G401 (cell line): Measurements from ENCODE around the gene CWF19L1. TPM values are rescaled to one million over a fixed set of nuclear protein-coding genes. Genes with fewer than 3 reads are reported as not detected.

Experiments used
- DNase-seq: peaks from one replicate; pipeline ENCODE4 v3.0.0-alpha.2; 2015; ENCODE audit warnings: low spot score
- in situ Hi-C: cut with HindIII; loops from 2 replicates; pipeline ENCODE4 v1.10.0; 2016; ENCODE audit warnings: low sequenced_read_pairs, mixed read lengths
- total RNA-seq: library from RNA; depleted of rRNA; stranded (reverse); fragments of >200 nt; shearing (Covaris generic); gene quantifications from 2 replicates; pipeline ENCODE4 v1.2.3, GENCODE V29; 2014; rRNA removed

Gene CWF19L1
- total RNA-seq, 1 experiment from 2014 or later, result 46.6 TPM

DNA sequence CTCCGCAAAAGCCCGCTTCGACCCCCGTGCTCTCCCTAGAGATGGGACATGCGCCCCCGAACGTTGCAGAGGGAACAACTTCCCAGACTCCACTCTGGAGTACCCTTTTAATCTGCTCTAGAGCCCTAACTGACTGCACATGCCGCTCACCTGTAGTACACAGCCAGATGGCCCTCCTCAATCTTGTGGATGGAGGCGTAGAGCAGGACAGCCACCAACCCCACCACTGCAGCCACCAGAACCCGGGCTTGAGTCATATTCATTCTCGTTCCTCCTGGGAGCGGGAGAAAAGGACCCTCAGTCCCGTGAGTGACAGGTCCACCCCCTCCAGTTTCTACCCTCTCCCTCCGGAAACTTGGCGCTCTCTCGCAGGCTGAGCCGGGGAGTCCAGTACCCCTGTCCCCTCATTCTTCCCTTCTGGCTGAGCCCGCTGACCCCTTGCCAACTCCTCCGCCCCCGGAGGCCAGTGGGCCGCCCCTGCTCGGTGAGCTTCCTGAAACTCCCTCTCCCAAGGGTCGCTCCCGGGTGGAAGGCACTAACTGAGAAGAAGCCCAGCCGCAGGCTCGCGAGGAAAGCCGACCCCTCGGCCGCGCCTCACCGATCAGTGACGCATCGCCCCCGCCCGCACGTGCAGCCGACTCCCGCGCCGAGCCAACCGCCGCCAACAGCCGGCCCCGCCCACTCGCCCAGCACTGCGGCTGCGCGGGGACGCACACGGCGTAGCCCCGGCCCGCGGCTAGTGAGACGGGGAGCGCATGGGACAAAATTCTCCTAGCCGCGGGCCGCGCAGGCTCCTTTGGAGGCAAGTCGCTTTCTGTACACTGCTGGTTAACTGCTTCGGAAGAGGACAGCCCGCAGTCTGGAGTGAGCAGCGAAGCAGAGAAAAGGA is 81.8 kb downstream of the CWF19L1 start, which contains the start of gene ERLIN1:
ERLIN1 (minus strand) TSS at position 666 of the 889 bp plus-strand sequence; CDS start at position 263, 403 bp downstream.
- peak; percentile 90 for DNase-seq

DNA sequence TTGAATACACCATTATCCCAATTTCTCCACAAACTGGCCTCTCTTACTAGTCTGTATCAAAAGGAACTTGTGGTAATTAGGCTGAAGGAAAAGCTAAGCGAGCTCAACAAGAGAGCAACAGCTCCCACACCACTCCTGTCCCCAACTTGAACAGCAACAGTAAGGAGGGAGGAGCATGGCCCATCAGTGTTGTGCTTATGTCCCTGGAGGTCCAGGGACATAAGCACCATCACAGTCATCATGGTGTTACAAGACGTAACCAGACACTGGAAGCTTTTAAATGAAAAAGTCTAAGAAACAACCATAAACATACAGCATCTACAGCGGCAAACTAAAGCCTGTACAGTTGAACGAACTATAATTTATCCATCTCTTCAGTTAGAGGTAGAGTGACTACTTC is 82.6 kb downstream of the CWF19L1 start:
- peak; percentile 23 for DNase-seq
- in situ Hi-C loops, result no loop called here

More for the DNA sequence above, 81.8 kb downstream of the CWF19L1 start, which contains the start of gene ERLIN1:
- in situ Hi-C loops, result no loop called here

DNA sequence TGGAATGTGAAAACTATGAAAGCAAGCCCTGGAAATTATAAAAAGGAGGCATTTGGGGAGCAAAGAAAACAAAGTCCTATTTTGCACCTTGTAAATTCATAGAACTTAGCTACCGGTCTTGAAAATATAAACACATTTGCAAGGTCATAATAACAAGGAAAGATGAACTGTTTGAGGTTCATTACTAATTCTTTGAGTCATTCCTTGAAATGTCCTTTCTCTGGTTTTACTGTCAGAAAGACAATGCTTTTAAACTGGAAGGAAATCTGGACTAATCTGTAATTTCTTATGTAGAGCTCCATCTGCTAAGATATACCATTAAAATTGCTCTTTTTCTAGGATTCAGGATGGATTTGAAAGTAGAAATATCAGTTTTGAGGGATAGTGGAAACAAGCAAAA is 83.0 kb downstream of the CWF19L1 start:
- in situ Hi-C loops, result no loop called here
- no peak for DNase-seq

DNA sequence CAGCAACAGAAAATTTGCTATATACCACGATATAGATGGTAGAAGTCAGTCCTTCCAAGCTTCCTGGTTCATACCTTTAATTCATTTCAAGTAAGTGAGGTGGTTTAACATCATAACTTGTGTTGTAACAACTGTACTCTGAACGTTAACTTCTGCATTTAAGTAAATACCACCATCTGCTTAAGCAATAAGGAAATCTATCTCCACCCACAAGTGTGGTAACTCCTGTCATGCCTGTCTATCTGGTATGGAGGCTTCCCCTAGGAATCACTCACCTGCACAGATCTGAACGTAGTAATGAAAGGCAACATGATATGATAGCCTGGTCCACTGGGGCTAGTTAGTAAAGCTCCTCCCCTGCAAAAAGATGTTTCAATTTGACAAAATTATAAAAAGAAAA is 84.0 kb downstream of the CWF19L1 start:
- DNase-seq, result no peak
- in situ Hi-C loops, result no loop called here

DNA sequence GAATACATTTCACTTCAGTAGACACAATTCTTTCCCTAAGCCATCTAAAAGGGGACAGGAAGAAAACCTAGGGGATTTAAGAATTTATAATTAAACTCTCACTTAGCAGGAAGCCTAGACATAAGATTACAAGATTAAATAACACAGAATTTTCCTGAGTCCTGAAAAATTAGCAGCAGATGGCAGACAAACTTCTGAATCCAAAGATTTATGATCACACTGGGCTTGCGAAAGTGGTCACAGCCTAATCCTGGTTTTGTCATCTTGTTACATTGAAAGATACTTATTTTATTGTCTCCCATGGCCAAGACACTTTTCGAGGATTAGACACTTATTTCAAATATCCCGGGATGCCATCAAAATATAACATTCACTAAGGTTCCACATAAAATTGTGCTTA is 84.5 kb downstream of the CWF19L1 start:
- no peak for DNase-seq
- in situ Hi-C loops, result no loop called here

Other genes with a start within 250 kb of the CWF19L1 start
- gene CPN1, start 185.8 kb downstream of the CWF19L1 start, total RNA-seq, result not detected in 2 replicates
- 39.0 TPM in 2 replicates for gene ERLIN1, start 81.6 kb downstream of the CWF19L1 start, total RNA-seq
- 16.5 and 30.8 TPM in 2 replicates for gene CHUK, start 38.0 kb downstream of the CWF19L1 start, total RNA-seq
- 101 and 129 TPM in 2 replicates for gene BLOC1S2, start 19.0 kb upstream of the CWF19L1 start, total RNA-seq
- gene PKD2L1, start 62.6 kb upstream of the CWF19L1 start, total RNA-seq, result not detected in 2 replicates
- gene SCD, start 79.6 kb upstream of the CWF19L1 start, total RNA-seq, result 464 and 607 TPM in 2 replicates
- 0.44 TPM in 1 of 2 replicates, not detected in the other for gene WNT8B, start 195.4 kb upstream of the CWF19L1 start, total RNA-seq